ENCODE measurements around the gene LILRB5.
"Not testable (repeated sequence)": the region's sequence is repeated elsewhere in the genome, so short reads cannot be mapped to it uniquely, and the experiment has no call there.

LILRB5 gene

DNA sequence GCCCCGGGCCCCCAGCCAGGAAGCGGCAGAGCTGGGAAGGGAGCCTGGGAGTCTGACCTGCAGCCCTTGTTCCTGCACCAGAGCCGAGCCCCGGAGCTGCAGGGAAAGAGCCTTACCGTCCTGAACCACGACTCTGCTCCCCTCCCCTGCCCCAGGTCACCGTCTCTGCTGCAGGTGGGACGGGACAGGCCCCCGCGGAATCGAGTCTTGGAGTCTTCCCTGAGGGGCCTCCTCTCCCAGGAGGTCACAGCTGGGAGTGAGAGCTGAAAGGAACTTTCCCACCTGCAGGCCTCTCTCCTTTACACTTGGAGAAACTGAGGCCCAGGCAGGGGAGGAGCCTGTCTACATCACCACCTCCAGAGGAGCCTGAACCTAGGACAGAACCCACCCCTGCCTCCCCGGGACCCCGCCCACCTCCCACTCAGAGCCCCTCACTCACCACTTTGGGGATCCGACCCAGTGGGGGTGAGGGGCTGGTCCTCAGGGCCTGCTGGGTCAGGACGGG is 20.1 kb upstream of the LILRB5 start:
- no CpG with 5 or more reads among the region's 15 CpGs for WGBS (ENCODE audit: insufficient coverage, insufficient read length)
- not testable (repeated sequence) for H3K4me3 ChIP-seq (ENCODE audit: low read length)

DNA sequence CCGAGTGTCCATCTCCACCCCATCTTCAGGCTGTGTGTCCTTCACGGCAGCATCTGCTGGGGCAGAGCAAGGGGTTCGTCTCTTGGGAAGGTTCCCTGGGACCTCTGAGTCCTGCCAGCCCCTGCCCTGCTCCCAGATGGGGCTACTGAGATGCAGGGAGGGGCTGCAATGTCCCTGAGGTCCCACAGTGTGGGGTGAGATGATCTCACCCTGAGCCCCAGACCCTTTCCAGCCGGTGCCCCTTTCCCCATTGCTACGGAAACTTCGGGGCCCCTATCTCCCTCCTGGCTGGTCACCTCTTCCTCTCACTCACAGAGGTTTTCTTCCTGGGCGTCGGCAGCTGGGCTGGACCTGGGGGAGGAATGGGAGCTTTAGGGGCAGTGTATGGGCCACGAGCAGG is 18.9 kb upstream of the LILRB5 start:
- no CpG with 5 or more reads among the region's 9 CpGs for WGBS (ENCODE audit: insufficient coverage, insufficient read length)
- Histone ChIP-seq H3K27ac (ENCODE audit: low read length) (no peak overlapping the region), H3K36me3 (ENCODE audit: control insufficient read depth, insufficient read depth, low read length) (no peaks in the 10 kb centered on the region), H3K9me3 (ENCODE audit: control insufficient read depth, insufficient read depth, low read length) (no peaks in the 10 kb centered on the region), H3K4me3 (ENCODE audit: low read length) (no peak overlapping the region), H3K27me3 (ENCODE audit: control insufficient read depth, insufficient read depth, low read length) (no peaks in the 10 kb centered on the region), H3K4me1 (ENCODE audit: control insufficient read depth, insufficient read depth, low read length) (no peaks in the 10 kb centered on the region)
- DNase-seq (ENCODE audit: low read depth, low spot score), result no peak

More for the DNA sequence above, 20.1 kb upstream of the LILRB5 start:
- H3K27me3 ChIP-seq (ENCODE audit: control insufficient read depth, insufficient read depth, low read length); DNase-seq (ENCODE audit: low read depth, low spot score); H3K9me3 ChIP-seq (ENCODE audit: control insufficient read depth, insufficient read depth, low read length); H3K36me3 ChIP-seq (ENCODE audit: control insufficient read depth, insufficient read depth, low read length); H3K27ac ChIP-seq (ENCODE audit: low read length); H3K4me1 ChIP-seq (ENCODE audit: control insufficient read depth, insufficient read depth, low read length): not testable (repeated sequence)

DNA sequence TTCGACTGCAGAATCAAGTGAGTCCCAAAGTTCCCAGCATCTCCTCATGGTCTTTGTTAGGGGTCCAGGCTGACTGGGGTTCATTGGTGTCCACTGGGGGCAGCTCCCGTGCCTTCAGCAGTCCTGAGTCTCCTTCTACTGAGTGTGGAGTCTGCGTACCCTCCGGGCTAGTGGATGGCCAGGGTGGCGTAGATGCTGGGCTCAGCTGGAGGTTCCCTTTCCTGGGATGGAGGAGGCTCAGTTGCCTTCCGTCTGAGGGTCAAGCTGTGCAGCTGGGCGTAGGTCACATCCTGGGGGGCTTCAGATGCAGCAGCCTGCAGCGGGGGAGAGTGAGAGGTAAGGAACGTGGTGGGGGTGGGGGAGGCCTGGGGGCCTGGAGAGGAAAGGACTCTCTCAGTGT is 17.4 kb upstream of the LILRB5 start:
- H3K9me3 ChIP-seq (ENCODE audit: control insufficient read depth, insufficient read depth, low read length); H3K27ac ChIP-seq (ENCODE audit: low read length); H3K36me3 ChIP-seq (ENCODE audit: control insufficient read depth, insufficient read depth, low read length); H3K4me1 ChIP-seq (ENCODE audit: control insufficient read depth, insufficient read depth, low read length); DNase-seq (ENCODE audit: low read depth, low spot score); H3K27me3 ChIP-seq (ENCODE audit: control insufficient read depth, insufficient read depth, low read length); H3K4me3 ChIP-seq (ENCODE audit: low read length): not testable (repeated sequence)
- WGBS (ENCODE audit: insufficient coverage, insufficient read length), result no CpG with 5 or more reads among the region's 9 CpGs

DNA sequence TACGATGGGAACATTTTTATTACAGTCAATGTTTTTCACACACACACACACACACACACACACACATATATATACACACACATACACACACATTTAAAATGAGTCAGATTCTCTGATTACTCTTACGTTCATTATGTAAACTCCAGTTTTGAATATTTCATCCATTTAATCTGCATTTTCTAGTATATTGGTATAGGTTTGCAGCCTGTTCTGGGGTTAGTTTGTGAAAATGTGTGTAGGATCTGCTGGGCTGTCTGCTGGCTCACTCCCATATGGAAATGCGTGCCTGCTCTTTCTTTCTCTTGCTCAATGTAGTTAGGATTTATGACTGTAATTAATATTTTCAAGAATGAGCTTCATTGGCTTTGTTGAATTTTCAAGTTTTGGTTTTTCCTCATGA is 16.7 kb upstream of the LILRB5 start:
- Histone ChIP-seq H3K4me3 (ENCODE audit: low read length) (no peak overlapping the region), H3K9me3 (ENCODE audit: control insufficient read depth, insufficient read depth, low read length) (no peaks in the 10 kb centered on the region), H3K4me1 (ENCODE audit: control insufficient read depth, insufficient read depth, low read length) (no peaks in the 10 kb centered on the region), H3K36me3 (ENCODE audit: control insufficient read depth, insufficient read depth, low read length) (no peaks in the 10 kb centered on the region), H3K27me3 (ENCODE audit: control insufficient read depth, insufficient read depth, low read length) (no peaks in the 10 kb centered on the region), H3K27ac (ENCODE audit: low read length) (no peak overlapping the region)
- DNase-seq (ENCODE audit: low read depth, low spot score), result no peak
- WGBS (ENCODE audit: insufficient coverage, insufficient read length), result no CpG with 5 or more reads among the region's 3 CpGs

DNA sequence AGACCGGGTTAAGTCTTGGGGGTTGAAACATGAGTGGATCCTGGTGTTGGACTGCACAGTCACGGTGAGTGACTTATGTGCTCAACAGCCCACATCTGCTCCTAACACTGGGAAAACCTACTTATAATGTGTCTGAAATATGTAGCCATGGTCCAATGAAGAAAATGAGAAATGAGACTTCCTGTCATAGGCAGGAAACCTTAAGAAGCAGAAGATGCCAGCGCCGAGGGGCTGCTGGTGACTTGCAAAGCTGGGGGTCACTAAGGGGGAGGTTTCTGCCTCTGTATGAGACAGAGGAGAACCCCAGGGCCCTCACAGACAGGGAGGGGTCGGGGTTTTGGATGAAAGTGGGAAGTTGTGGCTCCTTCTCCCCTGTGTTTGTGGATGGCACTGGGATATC is 15.1 kb upstream of the LILRB5 start:
- not testable (repeated sequence) for H3K27ac ChIP-seq (ENCODE audit: low read length); H3K27me3 ChIP-seq (ENCODE audit: control insufficient read depth, insufficient read depth, low read length); H3K4me3 ChIP-seq (ENCODE audit: low read length); DNase-seq (ENCODE audit: low read depth, low spot score); H3K9me3 ChIP-seq (ENCODE audit: control insufficient read depth, insufficient read depth, low read length); H3K36me3 ChIP-seq (ENCODE audit: control insufficient read depth, insufficient read depth, low read length); H3K4me1 ChIP-seq (ENCODE audit: control insufficient read depth, insufficient read depth, low read length)
- no CpG with 5 or more reads among the region's 5 CpGs for WGBS (ENCODE audit: insufficient coverage, insufficient read length)

DNA sequence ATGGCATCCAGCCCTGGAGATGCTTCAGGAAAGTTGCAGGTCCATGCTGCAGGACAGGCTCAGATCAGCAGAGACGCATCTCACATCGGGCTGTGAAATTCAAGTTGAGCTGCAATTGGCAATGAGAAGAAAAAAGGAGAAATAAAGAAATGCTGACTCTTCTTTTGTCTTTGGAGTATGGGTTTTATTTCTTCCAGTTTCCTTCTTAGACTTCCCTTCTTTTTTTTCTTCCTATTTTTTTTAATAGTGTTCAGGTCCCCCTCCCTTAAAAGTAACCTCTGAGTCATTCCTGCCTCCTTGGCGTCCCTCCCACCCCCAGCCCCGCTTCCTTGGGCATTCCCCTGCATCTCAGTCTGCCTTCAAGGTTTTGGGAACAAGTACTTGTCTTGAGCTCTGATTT is 14.5 kb upstream of the LILRB5 start:
- H3K36me3 ChIP-seq (ENCODE audit: control insufficient read depth, insufficient read depth, low read length); H3K4me3 ChIP-seq (ENCODE audit: low read length); H3K27ac ChIP-seq (ENCODE audit: low read length); H3K27me3 ChIP-seq (ENCODE audit: control insufficient read depth, insufficient read depth, low read length); DNase-seq (ENCODE audit: low read depth, low spot score); H3K9me3 ChIP-seq (ENCODE audit: control insufficient read depth, insufficient read depth, low read length); H3K4me1 ChIP-seq (ENCODE audit: control insufficient read depth, insufficient read depth, low read length): not testable (repeated sequence)
- WGBS (ENCODE audit: insufficient coverage, insufficient read length), result no CpG with 5 or more reads among the region's 4 CpGs

DNA sequence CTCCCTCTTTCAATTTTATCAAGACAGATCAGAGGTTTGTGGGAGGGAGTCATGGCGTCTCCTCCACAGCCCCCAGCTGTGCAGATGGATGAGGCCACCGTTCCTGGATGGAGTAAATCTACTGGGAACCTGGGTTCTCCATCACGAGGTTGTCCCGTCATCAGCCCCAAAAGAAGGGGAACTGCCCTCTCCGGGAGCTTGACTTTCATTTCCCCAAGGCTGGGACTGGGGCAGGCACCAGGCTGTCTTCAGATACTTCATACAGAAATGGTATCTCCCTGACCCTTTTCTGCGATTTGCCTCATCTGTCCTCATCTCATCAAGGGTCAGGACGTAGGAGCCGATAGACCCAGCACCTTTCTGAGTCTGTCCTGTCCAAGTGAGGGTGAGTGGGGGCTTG is 14.0 kb upstream of the LILRB5 start:
- Histone ChIP-seq H3K27ac (ENCODE audit: low read length) (no peak overlapping the region), H3K4me3 (ENCODE audit: low read length) (no peak overlapping the region), H3K27me3 (ENCODE audit: control insufficient read depth, insufficient read depth, low read length) (no peaks in the 10 kb centered on the region), H3K36me3 (ENCODE audit: control insufficient read depth, insufficient read depth, low read length) (no peaks in the 10 kb centered on the region), H3K9me3 (ENCODE audit: control insufficient read depth, insufficient read depth, low read length) (no peaks in the 10 kb centered on the region), H3K4me1 (ENCODE audit: control insufficient read depth, insufficient read depth, low read length) (no peaks in the 10 kb centered on the region)
- WGBS (ENCODE audit: insufficient coverage, insufficient read length), result no CpG with 5 or more reads among the region's 8 CpGs
- no peak for DNase-seq (ENCODE audit: low read depth, low spot score)

DNA sequence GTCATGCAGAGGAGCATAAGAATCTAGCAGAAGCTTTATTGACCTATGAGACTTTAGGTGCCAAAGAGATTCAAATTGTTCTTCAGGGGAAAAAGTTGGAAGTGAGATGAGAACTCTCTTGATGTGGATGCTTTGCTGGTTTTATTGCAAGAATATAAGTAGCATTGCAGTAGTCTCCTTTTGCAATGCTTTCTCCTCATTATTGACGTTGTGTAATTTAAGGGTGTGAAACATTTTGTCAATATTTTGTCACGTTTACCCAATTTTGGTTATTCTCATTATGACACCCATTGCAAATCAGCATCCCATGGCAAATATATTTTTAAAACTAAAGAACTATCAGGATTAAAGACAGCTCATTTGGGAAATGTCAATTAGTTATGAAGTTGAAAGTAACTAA is 11.9 kb upstream of the LILRB5 start:
- no peak for DNase-seq (ENCODE audit: low read depth, low spot score)
- no peak overlapping the region for H3K27ac ChIP-seq (ENCODE audit: low read length)
- no peaks in the 10 kb centered on the region for H3K27me3 ChIP-seq (ENCODE audit: control insufficient read depth, insufficient read depth, low read length)
- H3K4me1 ChIP-seq (ENCODE audit: control insufficient read depth, insufficient read depth, low read length), result no peaks in the 10 kb centered on the region
- no peaks in the 10 kb centered on the region for H3K36me3 ChIP-seq (ENCODE audit: control insufficient read depth, insufficient read depth, low read length)
- no CpG with 5 or more reads among the region's 2 CpGs for whole genome bisulfite sequencing (ENCODE audit: insufficient coverage, insufficient read length)
- no peaks in the 10 kb centered on the region for H3K9me3 ChIP-seq (ENCODE audit: control insufficient read depth, insufficient read depth, low read length)
- H3K4me3 ChIP-seq (ENCODE audit: low read length), result no peak overlapping the region

DNA sequence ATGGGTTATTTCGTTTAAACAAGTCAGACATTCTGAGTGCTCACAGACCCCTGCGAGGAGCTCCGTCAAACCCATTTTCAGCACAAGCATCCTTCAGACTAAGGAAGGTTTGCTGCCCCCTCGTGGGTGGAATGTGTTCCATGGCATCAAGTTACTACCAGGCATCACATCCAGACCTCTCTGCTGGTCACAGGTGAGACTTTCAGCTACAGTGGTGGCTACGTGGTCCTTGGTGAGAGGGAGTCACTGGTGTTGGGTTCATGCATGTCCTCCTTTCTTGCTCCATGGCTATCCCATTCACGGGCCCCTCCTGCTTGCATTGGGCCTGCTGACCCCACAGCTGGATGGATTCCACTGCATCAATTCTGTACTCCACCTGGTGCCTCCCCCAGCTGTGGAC is 9.1 kb upstream of the LILRB5 start:
- peak; percentile 87 for DNase-seq (ENCODE audit: low read depth, low spot score)
- H3K4me1 ChIP-seq (ENCODE audit: control insufficient read depth, insufficient read depth, low read length), result no peaks in the 10 kb centered on the region
- no peaks in the 10 kb centered on the region for H3K27me3 ChIP-seq (ENCODE audit: control insufficient read depth, insufficient read depth, low read length)
- H3K36me3 ChIP-seq (ENCODE audit: control insufficient read depth, insufficient read depth, low read length), result peaks cover 3% of the 10 kb centered on the region; the same call in 1 of the 2 replicates
- no peak overlapping the region for H3K27ac ChIP-seq (ENCODE audit: low read length)
- no peaks in the 10 kb centered on the region for H3K9me3 ChIP-seq (ENCODE audit: control insufficient read depth, insufficient read depth, low read length)
- H3K4me3 ChIP-seq (ENCODE audit: low read length), result no peak overlapping the region
- WGBS (ENCODE audit: insufficient coverage, insufficient read length), result no CpG with 5 or more reads among the region's 6 CpGs

DNA sequence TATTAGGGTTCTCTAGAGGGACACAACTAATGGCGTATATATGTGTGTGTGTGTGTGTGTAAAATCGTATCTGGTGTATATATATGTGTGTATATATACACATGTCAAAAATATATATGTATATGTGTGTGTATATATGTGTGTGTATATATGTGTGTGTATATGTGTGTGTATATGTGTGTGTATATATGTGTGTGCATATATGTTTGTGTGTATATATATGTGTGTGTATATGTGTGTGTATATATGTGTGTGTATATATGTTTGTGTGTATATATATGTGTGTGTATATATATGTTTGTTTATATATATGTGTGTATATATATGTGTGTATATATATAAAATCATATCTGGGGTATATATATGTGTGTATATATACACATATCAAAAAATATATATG is 5.4 kb upstream of the LILRB5 start:
- no peaks in the 10 kb centered on the region; the same call in 1 of the 2 replicates for H3K9me3 ChIP-seq (ENCODE audit: control insufficient read depth, insufficient read depth, low read length)
- no peak overlapping the region for H3K27ac ChIP-seq (ENCODE audit: low read length)
- WGBS (ENCODE audit: insufficient coverage, insufficient read length), result no CpG with 5 or more reads among the region's 2 CpGs
- no peaks in the 10 kb centered on the region for H3K4me1 ChIP-seq (ENCODE audit: control insufficient read depth, insufficient read depth, low read length)
- no peak overlapping the region for H3K4me3 ChIP-seq (ENCODE audit: low read length)
- peaks cover 3% of the 10 kb centered on the region; the same call in 1 of the 2 replicates for H3K36me3 ChIP-seq (ENCODE audit: control insufficient read depth, insufficient read depth, low read length)
- DNase-seq (ENCODE audit: low read depth, low spot score), result no peak
- H3K27me3 ChIP-seq (ENCODE audit: control insufficient read depth, insufficient read depth, low read length), result no peaks in the 10 kb centered on the region

DNA sequence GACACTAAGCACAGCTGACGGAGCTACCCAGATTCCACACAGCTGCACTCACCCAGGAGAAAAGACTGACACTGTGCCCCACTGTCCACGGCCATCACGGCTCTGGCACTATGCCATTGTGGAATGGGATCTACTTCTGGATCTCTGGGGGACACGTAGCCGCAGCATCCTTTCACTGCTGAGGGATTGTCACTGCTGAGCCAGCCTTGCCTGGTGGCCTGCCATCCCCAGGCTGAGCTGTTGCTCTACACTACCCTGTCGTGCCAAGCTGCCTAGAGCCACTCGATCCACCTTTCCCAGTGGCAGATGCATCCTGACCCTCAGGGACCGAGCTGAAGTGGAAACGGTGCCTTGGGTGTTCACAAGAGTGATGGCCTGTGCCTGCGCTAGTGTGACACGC is 5.0 kb upstream of the LILRB5 start:
- Histone ChIP-seq H3K27ac (ENCODE audit: low read length) (no peak overlapping the region), H3K4me3 (ENCODE audit: low read length) (no peak overlapping the region), H3K9me3 (ENCODE audit: control insufficient read depth, insufficient read depth, low read length) (no peaks in the 10 kb centered on the region; the same call in 1 of the 2 replicates), H3K36me3 (ENCODE audit: control insufficient read depth, insufficient read depth, low read length) (peaks cover 3% of the 10 kb centered on the region; the same call in 1 of the 2 replicates), H3K4me1 (ENCODE audit: control insufficient read depth, insufficient read depth, low read length) (no peaks in the 10 kb centered on the region), H3K27me3 (ENCODE audit: control insufficient read depth, insufficient read depth, low read length) (no peaks in the 10 kb centered on the region)
- WGBS (ENCODE audit: insufficient coverage, insufficient read length), result no CpG with 5 or more reads among the region's 11 CpGs
- no peak for DNase-seq (ENCODE audit: low read depth, low spot score)

All from iPS DF 6.9 (cell line).